HepG2 (cell line): ENCODE results near the gene ATP11B. TPM values are rescaled to one million over a fixed set of nuclear protein-coding genes. Genes with fewer than 3 reads are reported as not detected.
A peak's percentile ranks its signal among the peaks of the same experiment; 100 is the strongest.

Experiments used
- ATAC-seq: fragments of 200-7000 bp; cut with Tn5 transposase; 3 replicates; pipeline ENCODE4 v1.9.1; 2020; ENCODE audit warnings: mild to moderate bottlenecking, moderate library complexity
- BruUV-seq: library from RNA; stranded (reverse); fragments of 400-500 nt; replicated peaks from 2 replicates; lab custom pipeline; 2021; lab: Mats Ljungman, UMichigan
- CTCF ChIA-PET: fragments of 300-600 bp; formaldehyde crosslinking; extraction: SDS; loops from one replicate; lab custom pipeline; 2021; ENCODE audit warnings: low total read pairs, inconsistent platforms, low intra/inter-chr PET ratio; lab: Yijun Ruan, JAX
- POLR2A ChIA-PET: fragments of 350-600 bp; sonication (Branson Sonifier 250); formaldehyde crosslinking; loops from one replicate; lab custom pipeline; 2020; ENCODE audit warnings: antibody characterized with exemption, inconsistent platforms; lab: Yijun Ruan, JAX
- DNase-seq: peaks from one replicate; pipeline ENCODE4 v3.0.0-alpha.2; 2015; ENCODE audit warnings: low spot score
- FAIRE-seq: peaks from 3 replicates; lab custom pipeline; 2011; peaks lifted over from hg19 to GRCh38; lab: Jason Lieb, UNC
- H2AFZ ChIP-seq: one replicate; pipeline ENCODE4 v1.6.1; 2011; ENCODE audit warnings: low read length, inconsistent platforms
- H3K27ac ChIP-seq: fragments of 300-600 bp; 3 replicates; pipeline ENCODE4 v1.8.0; 2011; ENCODE audit warnings: mixed run types, mild to moderate bottlenecking, mixed read lengths, low read length, inconsistent platforms; ENCODE audit not compliant: insufficient read depth; ENCODE audit errors: extremely low read length
- H3K27me3 ChIP-seq, 2 experiments: fragments of 200-600 bp in 1 of 2; 2 replicates in 1 of 2; 3 replicates in 1 of 2; pipeline versions ENCODE4 v1.6.0 to v1.8.0; 2011; ENCODE audit warnings: low read length in 2 of 2, mild to moderate bottlenecking in 2 of 2, moderate library complexity in 2 of 2, inconsistent platforms in 1 of 2; ENCODE audit not compliant: insufficient read depth in 2 of 2, control insufficient read depth in 1 of 2
- H3K36me3 ChIP-seq, 2 experiments: fragments of 200-600 bp in 1 of 2; replicated peaks in 1 of 2; 2 replicates in 1 of 2; 3 replicates in 1 of 2; pipeline versions ENCODE4 v1.5.1 to v1.8.0; 2011; ENCODE audit warnings: low read length in 2 of 2, inconsistent platforms in 1 of 2; ENCODE audit not compliant: insufficient read depth in 2 of 2, control insufficient read depth in 1 of 2
- H3K4me1 ChIP-seq: 2 replicates; pipeline ENCODE4 v1.5.1; 2012; ENCODE audit warnings: low read length, inconsistent platforms; ENCODE audit not compliant: insufficient read depth
- H3K4me2 ChIP-seq: 2 replicates; pipeline ENCODE4 v1.6.0; 2011; ENCODE audit warnings: low read depth, low read length, inconsistent platforms
- H3K4me3 ChIP-seq, 3 experiments: fragments of 200-600 bp in 1 of 3; sonication (generic), shearing (Covaris generic) in 1 of 3; replicated peaks in 1 of 3; 2 replicates each; pipeline ENCODE4 v1.5.1; 2011 to 2016; ENCODE audit warnings: low read length in 3 of 3, inconsistent platforms in 2 of 3, low read depth in 2 of 3, mild to moderate bottlenecking in 2 of 3, control low read depth in 1 of 3, mixed read lengths in 1 of 3; ENCODE audit not compliant: insufficient read depth in 1 of 3
- H3K79me2 ChIP-seq: one replicate; pipeline ENCODE4 v1.6.1; 2011; ENCODE audit warnings: low read length, inconsistent platforms; ENCODE audit not compliant: insufficient read depth
- H3K9ac ChIP-seq: 2 replicates; pipeline ENCODE4 v1.6.0; 2011; ENCODE audit warnings: mild to moderate bottlenecking, low read depth, low read length, inconsistent platforms; ENCODE audit not compliant: insufficient read depth
- H3K9me3 ChIP-seq: 2 replicates; pipeline ENCODE4 v1.5.1; 2012; ENCODE audit warnings: mild to moderate bottlenecking, low read length
- H4K20me1 ChIP-seq: 2 replicates; pipeline ENCODE4 v1.6.0; 2011; ENCODE audit warnings: inconsistent platforms, mild to moderate bottlenecking, low read length, moderate library complexity; ENCODE audit not compliant: insufficient read depth
- ASH2L ChIP-seq: fragments of 300-600, 200-600 bp; sonication (generic); IDR thresholded peaks from 2 replicates; pipeline ENCODE4 v1.7.0; 2017; ENCODE audit warnings: low read depth, mild to moderate bottlenecking, moderate library complexity, mixed read lengths, low read length; ENCODE audit not compliant: insufficient read length
- GZF1 ChIP-seq: sonication (generic); formaldehyde crosslinking; IDR thresholded peaks from 2 replicates; pipeline ENCODE4 v1.5.1; 2020; ENCODE audit warnings: mild to moderate bottlenecking, missing genetic modification reagents
- KLF16 ChIP-seq, 2 experiments: sonication (generic) in 1 of 2; formaldehyde crosslinking in 1 of 2; IDR thresholded peaks; 2 replicates each; pipeline versions ENCODE4 v1.6.1 to v1.8.0; 2016 to 2023; ENCODE audit warnings: missing genetic modification reagents in 2 of 2, missing compliant biosample characterization in 1 of 2
- MAFF ChIP-seq: IDR thresholded peaks from 2 replicates; pipeline ENCODE4 v1.6.1; 2011; ENCODE audit warnings: low read depth, low read length, improper control_type of control experiment
- MAFK ChIP-seq, 2 experiments: IDR thresholded peaks in 1 of 2; conservative IDR thresholded peaks in 1 of 2; 2 replicates each; pipeline ENCODE4 v1.6.1; 2011; ENCODE audit warnings: improper control_type of control experiment in 2 of 2, low read length in 2 of 2
- NR2F6 ChIP-seq, 2 experiments: IDR thresholded peaks; 2 replicates each; pipeline ENCODE4 v1.6.1; 2016; ENCODE audit warnings: antibody characterized with exemption in 1 of 2, mild to moderate bottlenecking in 1 of 2
- TCF7 ChIP-seq: sonication (generic); IDR thresholded peaks from 2 replicates; pipeline ENCODE4 v1.6.1; 2016; ENCODE audit warnings: antibody characterized with exemption, low read depth
- U2AF1 ChIP-seq: fragments of 200-400 bp; formaldehyde crosslinking; optimal IDR thresholded peaks from 2 replicates; pipeline ENCODE3; 2017; ENCODE audit warnings: mild to moderate bottlenecking, low read depth, low read length
- ZNF274 ChIP-seq: sonication (generic); formaldehyde crosslinking; IDR thresholded peaks from 2 replicates; pipeline ENCODE4 v1.5.1; 2020; ENCODE audit warnings: mild to moderate bottlenecking, missing genetic modification reagents
- ZNF572 ChIP-seq: sonication (generic); formaldehyde crosslinking; IDR thresholded peaks from 2 replicates; pipeline ENCODE4 v1.5.1; 2020; ENCODE audit warnings: mild to moderate bottlenecking, missing genetic modification reagents
- ZNF75D ChIP-seq: sonication (generic); formaldehyde crosslinking; IDR thresholded peaks from 2 replicates; pipeline ENCODE4 v1.8.1; 2023; ENCODE audit warnings: missing genetic modification reagents, mild to moderate bottlenecking, borderline replicate concordance
- ZSCAN25 ChIP-seq: sonication (generic); formaldehyde crosslinking; IDR thresholded peaks from 2 replicates; pipeline ENCODE4 v1.8.0; 2022; ENCODE audit warnings: mild to moderate bottlenecking, missing genetic modification reagents
- WGBS: methylation state at CpG from one replicate; pipeline ENCODE4 v1.1.6; 2017; ENCODE audit warnings: low lambda C conversion rate; 5-methylcytosine and 5-hydroxymethylcytosine counted together
- in situ Hi-C: cut with HindIII; loops from 2 replicates; pipeline ENCODE4 v1.10.0; 2017; ENCODE audit warnings: low pct_unique_long_range_greater_than_20kb; ENCODE audit not compliant: extremely low pct_ligation_motif_present
- intact Hi-C: fragments of 100-400 bp; cut with micrococcal nuclease; formaldehyde crosslinking; loops from one replicate; pipeline ENCODE4 v1.10.0; 2022; ENCODE audit not compliant: unreplicated experiment
- polyA plus RNA-seq, 8 experiments: library from polyadenylated mRNA; depleted of rRNA in 3 of 8; stranded (reverse) in 7 of 8; unstranded in 1 of 8; fragments of >200 nt; fragmentation: Illumina TruSeq in 4 of 8; extraction: Trizol in 4 of 8; gene quantifications; 2 replicates each; pipeline versions ENCODE4 v1.2.1 to v1.2.3, GENCODE V29; 2011 to 2016; ENCODE audit warnings: low read depth in 4 of 8, missing spikeins in 1 of 8, mixed read lengths in 1 of 8; ENCODE audit not compliant: insufficient read depth in 1 of 8
- total RNA-seq, 5 experiments: library from RNA; depleted of rRNA; stranded (reverse); fragments of >200 nt; fragmentation: Illumina TruSeq; extraction: Trizol; gene quantifications; 2 replicates each; pipeline ENCODE4 v1.2.3, GENCODE V29; 2016; ENCODE audit warnings: low read depth in 1 of 5
- TF ChIP-seq, protein P1 (sequence below): sonication (generic); formaldehyde crosslinking; IDR thresholded peaks from 2 replicates; pipeline ENCODE4 v1.4.0; 2020; ENCODE audit warnings: mild to moderate bottlenecking, missing genetic modification reagents
- TF ChIP-seq, protein P2 (sequence below): sonication (generic); formaldehyde crosslinking; IDR thresholded peaks from 2 replicates; pipeline ENCODE4 v1.5.0; 2020; ENCODE audit warnings: missing genetic modification reagents

ATP11B gene
- total and polyA plus RNA-seq, 2 of the 13 experiments (the other 11 are each of a cell fraction or from before 2014, with no cell fraction given), result 10.1 to 22.9 TPM

DNA sequence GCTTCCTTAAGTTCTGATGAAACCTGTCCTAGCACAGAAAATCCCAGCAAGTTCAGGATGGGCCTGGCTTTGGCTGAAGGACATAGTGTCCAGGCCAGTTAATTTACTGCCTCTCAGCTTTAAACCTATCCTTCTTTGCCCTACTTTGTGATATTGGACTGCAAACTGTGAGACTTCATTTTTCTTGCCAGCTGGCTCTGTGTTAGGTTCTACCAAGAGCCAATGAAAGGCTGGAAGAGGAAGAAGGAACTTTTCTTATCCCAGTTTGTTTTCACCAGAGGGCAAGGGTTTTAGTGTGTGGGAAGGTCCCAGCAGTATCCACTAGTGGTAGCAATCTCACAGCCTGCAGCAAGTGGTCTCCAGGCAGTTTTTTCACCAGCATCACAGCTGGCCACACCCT is 168.9 kb downstream of the ATP11B start (continued):
- TF ChIP-seq NR2F6 (IDR thresholded peaks at IDR 0.05) (no peak), NR2F6 (CRISPR knock-in tag; IDR thresholded peaks at IDR 0.05) (no peak), ZNF75D (no peak), U2AF1 (no peak), GZF1 (CRISPR knock-in tag) (no peak), ZNF274 (CRISPR knock-in tag) (no peak), ASH2L (no peak), KLF16 (CRISPR knock-in tag; IDR thresholded peaks at IDR 0.05) (no peak)
- TF ChIP-seq, protein P1, sequence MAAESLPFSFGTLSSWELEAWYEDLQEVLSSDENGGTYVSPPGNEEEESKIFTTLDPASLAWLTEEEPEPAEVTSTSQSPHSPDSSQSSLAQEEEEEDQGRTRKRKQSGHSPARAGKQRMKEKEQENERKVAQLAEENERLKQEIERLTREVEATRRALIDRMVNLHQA (CRISPR knock-in tag), result no peak

DNA sequence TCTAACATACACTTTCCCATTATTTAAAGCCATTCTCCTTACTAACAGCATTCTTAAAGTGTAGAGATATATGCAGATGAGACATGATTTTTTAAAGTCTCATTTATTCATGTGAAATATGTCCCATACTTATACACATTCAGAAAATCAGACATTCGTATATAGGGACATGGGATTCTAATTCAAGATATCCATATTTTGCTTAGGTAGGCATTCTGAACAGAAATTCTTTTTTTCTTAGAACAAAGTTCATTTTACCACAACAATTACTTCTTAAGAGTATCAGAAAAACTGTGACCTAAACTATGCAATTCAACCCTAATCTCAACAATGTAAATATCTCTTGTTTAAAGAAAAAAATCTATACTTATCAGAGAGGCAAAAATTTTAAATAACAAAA is 170.9 kb downstream of the ATP11B start:
- peaks cover 21% of the 10 kb centered on the region for H3K79me2 ChIP-seq
- intact Hi-C loops, result no loop called here
- H3K27ac ChIP-seq, result no peak overlapping the region
- WGBS, result 96% methylated on average over 1 of the region's 1 CpG
- ATAC-seq, result no peak
- ChIA-PET POLR2A (no interaction called here), CTCF (no interaction called here)
- no TSS peak for BruUV-seq
- no peaks in the 10 kb centered on the region for H3K9me3 ChIP-seq
- H3K4me3 ChIP-seq, result no peak overlapping the region
- peaks cover 2 to 16% of the 10 kb centered on the region in 2 experiments; a peak in 3 of 5 replicates for H3K36me3 ChIP-seq
- no peak overlapping the region for H3K4me2 ChIP-seq
- no peak overlapping the region for H2AFZ ChIP-seq
- TF ChIP-seq TCF7 (no peak), MAFF (peak; percentile 69; the same call in 1 of the 2 replicates), ZSCAN25 (no peak), MAFK (conservative IDR thresholded peaks at IDR 0.05 in 1 of 2, IDR thresholded peaks at IDR 0.05 in 1 of 2; ENCODE audit: low read length in 2 of 2) (peak; percentile 62 to 88), ZNF572 (CRISPR knock-in tag) (no peak)
- TF ChIP-seq, protein P2, sequence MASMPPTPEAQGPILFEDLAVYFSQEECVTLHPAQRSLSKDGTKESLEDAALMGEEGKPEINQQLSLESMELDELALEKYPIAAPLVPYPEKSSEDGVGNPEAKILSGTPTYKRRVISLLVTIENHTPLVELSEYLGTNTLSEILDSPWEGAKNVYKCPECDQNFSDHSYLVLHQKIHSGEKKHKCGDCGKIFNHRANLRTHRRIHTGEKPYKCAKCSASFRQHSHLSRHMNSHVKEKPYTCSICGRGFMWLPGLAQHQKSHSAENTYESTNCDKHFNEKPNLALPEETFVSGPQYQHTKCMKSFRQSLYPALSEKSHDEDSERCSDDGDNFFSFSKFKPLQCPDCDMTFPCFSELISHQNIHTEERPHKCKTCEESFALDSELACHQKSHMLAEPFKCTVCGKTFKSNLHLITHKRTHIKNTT, result no peak
- H4K20me1 ChIP-seq, result no peaks in the 10 kb centered on the region
- no peak overlapping the region for H3K9ac ChIP-seq
- H3K4me1 ChIP-seq, result peaks cover 20% of the 10 kb centered on the region
- no peak for FAIRE-seq
- no peaks in the 10 kb centered on the region; a peak in 1 of 5 replicates for H3K27me3 ChIP-seq
- no peak for DNase-seq
- in situ Hi-C loops, result no loop called here
